ENCODE measurements around the gene ERF.
A peak's percentile ranks its signal among the peaks of the same experiment; 100 is the strongest.
"Not testable (repeated sequence)": the region's sequence is repeated elsewhere in the genome, so short reads cannot be mapped to it uniquely, and the experiment has no call there.

The ERF gene

DNA sequence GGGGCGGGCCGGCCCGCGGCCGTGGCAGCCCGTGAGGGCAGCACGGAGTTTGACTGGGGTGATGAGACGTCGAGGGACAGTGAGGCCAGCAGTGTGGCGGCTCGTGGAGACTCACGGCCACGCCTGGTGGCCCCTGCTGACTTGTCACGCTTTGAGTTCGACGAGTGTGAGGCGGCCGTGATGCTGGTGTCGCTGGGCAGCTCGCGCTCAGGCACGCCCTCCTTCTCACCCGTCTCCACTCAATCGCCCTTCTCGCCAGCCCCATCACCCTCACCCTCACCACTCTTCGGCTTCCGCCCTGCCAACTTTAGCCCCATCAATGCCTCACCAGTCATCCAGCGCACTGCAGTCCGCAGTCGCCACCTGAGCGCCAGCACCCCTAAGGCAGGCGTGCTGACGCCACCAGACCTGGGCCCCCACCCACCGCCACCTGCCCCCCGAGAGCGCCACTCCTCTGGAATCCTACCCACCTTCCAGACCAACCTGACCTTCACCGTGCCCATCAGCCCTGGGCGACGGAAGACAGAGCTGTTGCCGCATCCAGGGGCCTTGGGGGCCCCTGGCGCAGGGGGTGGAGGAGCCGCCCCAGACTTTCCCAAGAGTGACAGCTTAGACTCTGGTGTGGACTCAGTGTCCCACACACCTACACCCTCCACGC, 18.6 kb upstream of the ERF start:
- Mint-ChIP-seq H3K36me3 (peaks cover 58% of the 10 kb centered on the region), H3K27ac (no peak overlapping the region), H3K9me3 (no peaks in the 10 kb centered on the region), H3K4me3 (no peak overlapping the region), H3K4me1 (peaks cover 51% of the 10 kb centered on the region)
- no peak for DNase-seq (ENCODE audit: low spot score in 2 of 2)
- ATAC-seq = no peak

DNA sequence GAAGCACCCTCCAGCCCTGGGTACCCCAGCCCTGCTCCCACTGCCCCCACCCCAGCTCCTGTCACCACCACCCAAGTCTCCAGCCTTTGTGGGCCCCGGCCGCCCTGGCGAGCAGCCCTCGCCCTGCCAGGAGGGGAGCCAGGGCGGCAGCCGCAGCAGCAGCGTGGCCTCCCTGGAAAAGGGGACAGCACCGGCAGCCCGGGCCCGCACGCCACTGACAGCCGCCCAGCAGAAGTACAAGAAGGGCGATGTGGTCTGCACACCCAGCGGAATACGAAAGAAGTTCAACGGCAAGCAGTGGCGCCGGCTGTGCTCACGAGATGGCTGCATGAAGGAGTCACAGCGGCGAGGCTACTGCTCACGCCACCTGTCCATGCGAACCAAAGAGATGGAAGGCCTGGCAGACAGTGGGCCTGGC, 18.1 kb upstream of the ERF start:
- H3K36me3 Mint-ChIP-seq = peaks cover 52% of the 10 kb centered on the region
- no peaks in the 10 kb centered on the region for H3K9me3 Mint-ChIP-seq
- peaks cover 45% of the 10 kb centered on the region for H3K4me1 Mint-ChIP-seq
- no peak overlapping the region for H3K4me3 Mint-ChIP-seq
- no peak for DNase-seq (ENCODE audit: low spot score in 2 of 2)
- H3K27ac Mint-ChIP-seq = no peak overlapping the region
- ATAC-seq = no peak

DNA sequence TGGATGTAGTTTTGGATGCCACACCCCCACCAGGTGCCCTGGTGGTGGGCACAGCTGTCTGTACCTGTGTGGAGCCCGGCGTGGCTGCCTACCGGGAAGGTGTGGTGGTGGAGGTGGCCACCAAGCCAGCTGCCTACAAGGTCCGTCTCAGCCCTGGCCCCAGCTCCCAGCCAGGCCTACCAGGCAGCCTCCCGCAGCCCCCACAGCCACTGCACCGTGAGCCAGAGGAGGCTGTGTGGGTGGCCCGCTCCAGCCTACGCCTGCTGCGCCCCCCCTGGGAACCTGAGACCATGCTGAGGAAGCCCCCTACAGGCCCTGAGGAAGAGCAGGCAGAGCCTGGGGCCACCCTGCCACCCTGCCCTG, 17.6 kb upstream of the ERF start:
- ATAC-seq = no peak
- Mint-ChIP-seq H3K36me3 (peaks cover 47% of the 10 kb centered on the region), H3K9me3 (no peaks in the 10 kb centered on the region), H3K4me3 (no peak overlapping the region), H3K27ac (no peak overlapping the region), H3K4me1 (peaks cover 40% of the 10 kb centered on the region)
- DNase-seq (ENCODE audit: low spot score in 2 of 2) = no peak

DNA sequence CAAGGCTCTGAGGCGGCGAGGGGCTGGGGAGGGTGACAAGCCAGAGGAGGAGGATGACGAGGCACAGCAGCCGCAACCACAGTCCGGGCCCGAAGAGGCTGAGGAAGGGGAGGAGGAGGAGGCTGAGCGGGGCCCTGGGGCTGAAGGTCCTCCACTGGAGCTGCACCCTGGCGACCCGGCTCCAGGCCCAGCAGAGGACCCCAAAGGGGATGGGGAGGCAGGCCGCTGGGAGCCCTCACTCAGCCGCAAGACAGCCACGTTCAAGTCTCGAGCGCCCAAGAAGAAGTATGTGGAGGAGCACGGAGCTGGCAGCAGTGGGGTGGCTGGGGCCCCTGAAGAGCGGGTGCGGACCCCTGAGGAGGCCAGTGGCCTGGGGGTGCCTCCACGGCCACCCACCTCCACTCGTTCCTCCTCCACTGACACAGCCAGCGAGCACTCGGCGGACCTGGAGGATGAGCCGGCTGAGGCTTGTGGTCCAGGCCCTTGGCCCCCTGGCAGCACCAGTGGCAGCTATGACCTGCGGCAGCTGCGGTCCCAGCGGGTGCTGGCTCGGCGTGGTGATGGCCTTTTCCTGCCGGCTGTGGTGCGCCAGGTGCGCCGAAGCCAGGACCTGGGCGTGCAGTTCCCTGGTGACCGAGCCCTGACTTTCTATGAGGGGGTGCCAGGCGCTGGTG, 17.1 kb upstream of the ERF start:
- ATAC-seq = no peak
- no peak overlapping the region for H3K4me3 Mint-ChIP-seq

DNA sequence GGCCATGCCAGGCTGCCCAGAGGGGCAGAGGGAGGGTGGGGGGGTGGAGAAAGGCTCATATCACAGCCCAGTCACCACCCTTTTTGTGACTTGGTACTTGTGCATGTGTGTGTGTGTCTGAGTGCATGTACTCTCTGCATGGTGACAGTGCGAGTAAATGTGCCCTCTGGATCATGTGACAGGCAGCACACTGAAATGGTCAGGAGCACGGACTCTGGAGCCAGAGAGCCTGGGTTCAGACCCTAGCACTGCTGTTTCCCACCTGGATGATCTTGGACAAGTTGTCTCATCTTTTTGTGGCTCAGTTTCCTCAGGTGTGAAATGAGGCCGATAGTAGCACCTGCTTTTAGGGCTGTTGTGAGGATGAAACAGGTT, 16.1 kb upstream of the ERF start:
- no peak overlapping the region for H3K4me3 Mint-ChIP-seq
- peaks cover 40% of the 10 kb centered on the region for H3K36me3 Mint-ChIP-seq
- H3K9me3 Mint-ChIP-seq = no peaks in the 10 kb centered on the region
- H3K4me1 Mint-ChIP-seq = peaks cover 28% of the 10 kb centered on the region
- DNase-seq (ENCODE audit: low spot score in 2 of 2) (no peak), ATAC-seq (no peak)
- H3K27ac Mint-ChIP-seq = no peak overlapping the region

More for the DNA sequence above, 17.1 kb upstream of the ERF start:
- Mint-ChIP-seq H3K4me1 (peaks cover 37% of the 10 kb centered on the region), H3K36me3 (peaks cover 43% of the 10 kb centered on the region), H3K27ac (no peak overlapping the region), H3K9me3 (no peaks in the 10 kb centered on the region)
- DNase-seq (ENCODE audit: low spot score in 2 of 2) = no peak

DNA sequence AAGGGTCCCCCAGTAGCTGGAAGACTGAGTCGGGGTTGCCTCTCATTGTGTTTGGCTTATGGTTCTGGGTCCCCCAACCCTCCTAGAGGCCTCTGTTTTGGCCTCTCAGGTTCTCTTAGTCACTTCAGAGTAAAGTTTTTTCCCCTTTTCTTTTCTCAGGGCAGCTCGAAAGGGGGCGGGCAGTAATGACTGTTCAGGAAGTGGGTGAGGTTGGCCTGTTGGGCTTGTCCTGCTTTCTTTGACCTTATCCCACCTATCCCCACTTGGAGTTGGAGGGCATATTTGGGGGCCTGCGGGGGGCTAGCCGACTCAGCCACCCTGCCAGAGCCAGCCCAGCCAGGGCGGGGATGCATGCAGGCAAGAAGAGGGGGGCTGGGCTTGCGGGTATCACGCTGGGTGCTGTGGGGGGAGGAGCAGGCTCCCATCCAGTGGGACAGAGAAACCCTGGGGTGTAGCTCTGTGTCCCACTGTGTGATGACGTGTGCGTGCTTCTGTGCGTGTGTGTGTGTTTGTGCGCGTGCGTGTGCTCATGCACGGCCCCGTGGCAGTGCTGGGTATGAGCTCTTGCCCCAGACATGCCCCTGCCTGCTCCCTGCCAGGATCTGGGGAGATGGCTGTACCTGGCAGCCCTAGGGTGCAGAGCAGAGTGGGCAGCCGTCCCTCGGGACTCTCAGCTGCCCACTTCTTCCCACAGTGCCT, 15.6 kb upstream of the ERF start:
- no peak overlapping the region for H3K4me3 Mint-ChIP-seq
- H3K27ac Mint-ChIP-seq = no peak overlapping the region
- ATAC-seq (peak; percentile 26), DNase-seq (ENCODE audit: low spot score in 2 of 2) (peak; percentile 58 to 81)
- H3K4me1 Mint-ChIP-seq = peaks cover 22% of the 10 kb centered on the region
- H3K36me3 Mint-ChIP-seq = peaks cover 34% of the 10 kb centered on the region
- no peaks in the 10 kb centered on the region for H3K9me3 Mint-ChIP-seq

DNA sequence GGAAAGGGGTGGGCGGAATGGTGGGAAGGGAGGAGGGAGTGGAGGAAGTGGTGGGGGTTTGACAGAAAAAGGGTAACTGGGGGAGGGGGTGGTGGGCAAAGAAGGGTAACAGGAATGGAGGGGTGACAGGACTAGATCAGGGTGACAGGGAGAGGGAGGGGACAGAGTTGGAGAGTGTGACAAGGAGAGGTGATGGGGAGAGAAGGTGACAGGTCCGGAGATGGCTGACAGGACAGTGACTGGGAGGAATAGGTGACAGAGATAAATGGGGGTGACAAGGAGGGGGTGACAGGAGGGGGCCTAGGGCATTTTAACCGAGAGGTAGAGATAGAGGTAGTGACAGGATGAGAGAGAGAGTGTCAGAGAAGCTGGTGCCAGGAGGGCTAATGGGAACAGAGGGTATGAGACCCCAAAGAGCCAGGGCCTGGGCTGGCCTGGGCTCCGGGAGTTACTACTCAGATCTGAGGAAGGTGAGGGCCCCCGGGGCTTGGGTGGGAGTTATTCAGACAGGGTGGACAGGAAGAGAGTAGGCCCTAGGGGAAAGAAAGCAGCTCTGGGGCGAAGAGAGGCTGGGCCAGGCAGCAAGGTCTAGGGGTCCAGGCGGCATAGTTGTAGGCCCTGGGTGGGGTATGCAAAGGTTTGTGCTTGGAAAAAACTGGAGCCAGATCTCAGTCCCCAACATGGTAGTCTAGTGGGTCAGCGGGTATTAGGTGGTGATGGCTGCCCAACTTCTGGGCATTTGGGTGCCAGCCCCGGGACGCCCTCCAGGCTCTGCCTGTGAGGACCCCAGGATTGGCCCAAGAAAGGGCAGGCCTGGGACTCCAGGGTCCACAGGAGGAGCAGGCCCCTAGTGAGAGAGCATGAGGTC, 14.8 kb upstream of the ERF start:
- peaks cover 26% of the 10 kb centered on the region for H3K36me3 Mint-ChIP-seq
- peaks cover 14% of the 10 kb centered on the region for H3K4me1 Mint-ChIP-seq
- no peak for DNase-seq (ENCODE audit: low spot score in 2 of 2)
- no peak for ATAC-seq
- no peak overlapping the region for H3K4me3 Mint-ChIP-seq
- no peaks in the 10 kb centered on the region for H3K9me3 Mint-ChIP-seq
- no peak overlapping the region for H3K27ac Mint-ChIP-seq

DNA sequence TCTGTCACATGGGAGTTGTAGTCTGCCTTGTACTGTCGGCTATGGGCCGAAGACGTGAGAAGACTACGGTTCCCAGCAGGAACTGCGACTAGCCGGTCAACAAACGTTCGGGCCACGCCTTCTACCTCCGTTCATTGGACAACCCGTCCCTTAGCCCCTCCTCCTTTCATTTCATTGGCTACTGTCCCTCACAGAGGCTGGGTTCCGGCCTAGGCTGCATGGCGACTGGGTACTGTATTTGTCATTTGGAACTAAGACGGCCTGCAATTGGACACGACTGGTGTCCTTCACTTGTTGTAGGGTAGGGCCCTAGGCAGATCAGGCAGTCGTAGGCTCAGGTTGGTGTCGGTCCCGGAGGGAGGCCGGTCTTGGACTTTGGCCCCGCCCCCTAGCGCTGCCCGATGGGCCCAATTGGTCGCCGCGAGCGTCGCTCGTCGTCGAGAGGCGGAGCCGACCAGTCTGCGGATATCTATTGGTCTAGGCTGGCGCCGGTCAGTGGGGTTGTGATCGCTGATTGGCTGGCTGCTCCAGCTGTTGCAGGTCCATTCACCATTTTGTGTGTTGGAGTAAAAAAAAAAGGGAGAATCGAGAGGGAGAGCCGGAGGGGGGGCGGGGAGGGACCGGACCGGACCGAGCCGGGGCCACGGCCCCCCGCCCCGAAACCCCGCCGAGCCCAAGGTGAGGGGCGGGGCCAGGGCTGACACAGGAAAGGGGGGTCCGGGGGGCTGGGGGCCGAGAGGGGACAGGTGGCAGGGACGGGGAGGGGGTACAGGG, 14.0 kb upstream of the ERF start, which contains the start of gene CIC:
TSS of gene CIC (plus strand) at position 549 of the 774 bp plus-strand sequence. CDS start 2,532 bp downstream, outside the sequence.
- Mint-ChIP-seq H3K27ac (no peak within 1 kb of the TSS), H3K4me3 (no peak within 1 kb of the TSS), H3K4me1 (peaks cover 6% of the 10 kb centered on the region), H3K9me3 (no peaks in the 10 kb centered on the region), H3K36me3 (peaks cover 18% of the 10 kb centered on the region)
- DNase-seq (ENCODE audit: low spot score in 2 of 2) = peak; percentile 95 to 99
- ATAC-seq = peak; percentile 90

DNA sequence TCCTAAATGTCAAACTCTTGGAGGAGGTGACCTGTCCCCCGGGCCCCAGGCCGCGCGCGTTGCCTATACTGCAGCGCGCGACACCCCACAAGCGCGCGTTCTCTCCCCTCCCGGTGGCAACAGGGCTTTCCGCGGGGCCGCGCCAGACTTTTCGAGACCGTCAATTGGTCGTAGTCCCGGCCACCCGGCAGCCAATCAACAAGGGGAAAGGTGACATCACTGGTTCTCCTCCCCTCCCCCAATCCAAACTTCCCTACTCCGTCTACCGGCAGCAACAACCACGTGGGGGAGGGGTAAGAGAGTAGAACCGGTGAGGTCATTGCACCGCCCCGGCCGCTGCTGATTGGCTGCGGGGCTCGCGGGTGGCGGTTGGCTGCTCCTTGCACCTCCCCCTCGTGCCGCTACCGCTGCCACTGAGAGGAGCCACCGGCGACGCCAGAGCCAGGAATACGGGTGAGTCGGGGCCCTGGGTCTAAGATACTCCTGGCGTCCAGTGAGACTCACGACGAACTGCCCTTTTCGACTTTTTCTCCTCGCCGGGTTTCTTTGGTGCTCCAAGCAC, 13.3 kb upstream of the ERF start:
- no peak overlapping the region for H3K27ac Mint-ChIP-seq
- H3K36me3 Mint-ChIP-seq = peaks cover 12% of the 10 kb centered on the region
- no peak overlapping the region for H3K4me3 Mint-ChIP-seq
- DNase-seq (ENCODE audit: low spot score in 2 of 2) (peak in 1 of 2 donors; percentile 93), ATAC-seq (peak; percentile 75)
- no peaks in the 10 kb centered on the region for H3K4me1 Mint-ChIP-seq
- H3K9me3 Mint-ChIP-seq = no peaks in the 10 kb centered on the region

DNA sequence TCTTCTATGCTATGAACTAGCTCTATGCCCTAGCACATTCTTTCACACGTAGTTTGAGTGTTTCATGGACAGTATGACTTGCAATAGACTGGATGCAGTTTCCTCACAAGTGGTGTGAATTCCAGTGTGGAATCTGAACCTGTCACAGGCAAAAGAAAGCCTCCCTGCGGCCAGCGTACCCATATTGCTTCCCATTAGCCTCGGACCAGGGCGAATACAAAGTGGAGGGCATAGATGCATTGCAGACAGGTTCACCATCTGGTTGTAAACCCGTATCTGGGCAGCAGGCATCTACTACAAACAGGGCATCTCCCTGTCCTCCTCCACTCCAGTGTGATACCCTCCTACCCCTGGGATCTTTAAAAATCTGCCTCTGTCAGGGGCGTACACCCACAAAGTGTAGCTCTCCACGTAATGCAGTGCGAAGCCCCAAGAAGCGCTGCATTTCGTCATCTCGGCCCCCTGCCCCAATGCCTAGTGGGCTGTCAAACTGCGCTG, 12.8 kb upstream of the ERF start:
- Mint-ChIP-seq H3K4me3 (no peak overlapping the region), H3K27ac (no peak overlapping the region), H3K9me3 (no peaks in the 10 kb centered on the region), H3K4me1 (peaks cover under 1% of the 10 kb centered on the region), H3K36me3 (peaks cover 6% of the 10 kb centered on the region)
- ATAC-seq = no peak
- no peak for DNase-seq (ENCODE audit: low spot score in 2 of 2)

DNA sequence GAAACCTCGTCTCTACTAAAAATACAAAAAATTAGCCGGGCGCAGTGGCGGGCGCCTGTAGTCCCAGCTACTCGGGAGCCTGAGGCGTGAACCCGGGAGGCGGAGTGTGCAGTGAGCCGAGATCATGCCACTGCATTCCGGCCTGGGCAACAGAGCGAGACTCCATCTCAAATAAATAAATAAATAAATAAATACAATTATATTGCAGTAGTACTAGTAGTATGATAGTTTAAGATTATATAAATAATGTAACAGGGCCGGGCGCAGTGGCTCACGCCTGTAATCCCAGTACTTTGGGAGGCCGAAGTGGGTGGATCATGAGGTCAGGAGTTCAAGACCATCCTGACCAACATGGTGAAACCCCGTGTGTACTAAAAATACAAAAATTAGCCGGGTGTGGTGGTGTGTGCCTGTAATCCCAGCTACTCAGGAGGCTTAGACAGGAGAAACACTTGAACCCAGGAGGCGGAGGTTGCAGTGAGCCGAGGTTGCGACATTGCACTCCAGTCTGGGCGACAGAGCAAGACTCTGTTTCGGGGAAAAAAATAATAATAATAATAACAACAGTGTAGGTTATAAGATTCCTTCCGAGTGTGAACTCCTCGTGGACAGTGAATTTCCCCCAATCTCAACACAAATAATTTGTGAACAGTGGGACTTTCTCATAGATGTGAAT, 12.1 kb upstream of the ERF start:
- H3K4me1 Mint-ChIP-seq; H3K9me3 Mint-ChIP-seq; DNase-seq (ENCODE audit: low spot score in 2 of 2); H3K36me3 Mint-ChIP-seq; H3K4me3 Mint-ChIP-seq; ATAC-seq; H3K27ac Mint-ChIP-seq: not testable (repeated sequence)

DNA sequence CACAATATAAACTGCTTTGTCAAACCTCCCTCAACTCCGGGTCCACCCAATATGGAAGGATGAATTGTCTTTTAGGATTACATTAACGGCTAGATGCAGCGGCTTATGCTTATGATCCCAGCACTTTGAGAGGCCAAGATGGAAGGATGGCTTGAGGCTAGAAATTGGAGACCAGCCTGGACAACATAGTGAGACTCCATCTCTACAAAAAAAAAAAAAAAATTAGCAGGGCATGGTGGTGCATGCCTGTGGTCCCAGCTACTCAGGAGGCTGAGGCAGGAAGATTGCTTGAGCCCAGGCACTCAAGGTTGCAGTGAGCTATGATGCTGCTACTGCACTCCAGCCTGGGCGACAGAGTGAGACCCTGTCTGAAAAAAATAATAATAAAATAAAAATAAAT, 11.2 kb upstream of the ERF start:
- peaks cover 12% of the 10 kb centered on the region for H3K4me1 Mint-ChIP-seq
- ATAC-seq; H3K4me3 Mint-ChIP-seq; H3K9me3 Mint-ChIP-seq; H3K27ac Mint-ChIP-seq; H3K36me3 Mint-ChIP-seq; DNase-seq (ENCODE audit: low spot score in 2 of 2): not testable (repeated sequence)

DNA sequence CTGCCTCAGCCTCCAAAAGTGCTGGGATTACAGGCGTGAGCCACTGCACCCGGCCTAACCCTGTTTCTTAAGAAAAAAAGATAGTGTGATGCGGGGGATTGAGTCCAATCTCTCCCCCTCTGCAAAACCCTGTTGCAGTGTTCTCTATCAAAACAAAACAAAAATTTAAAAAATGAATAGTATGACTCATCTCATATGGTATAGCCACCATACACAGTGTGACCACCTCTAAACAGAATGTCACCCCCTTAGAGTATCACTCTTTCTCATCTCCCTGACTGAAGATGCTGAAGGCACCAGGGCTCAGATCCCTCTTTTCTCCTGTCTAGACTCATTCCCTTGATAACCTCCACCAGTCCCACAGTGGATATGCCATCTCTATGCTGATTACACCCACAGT, 6.8 kb upstream of the ERF start:
- no peak overlapping the region for H3K4me3 Mint-ChIP-seq
- peak overlapping the region; percentile 72 for H3K27ac Mint-ChIP-seq
- no peaks in the 10 kb centered on the region for H3K9me3 Mint-ChIP-seq
- H3K36me3 Mint-ChIP-seq = no peaks in the 10 kb centered on the region
- ATAC-seq (peak; percentile 87), DNase-seq (ENCODE audit: low spot score in 2 of 2) (no peak)
- peaks cover 12% of the 10 kb centered on the region for H3K4me1 Mint-ChIP-seq

DNA sequence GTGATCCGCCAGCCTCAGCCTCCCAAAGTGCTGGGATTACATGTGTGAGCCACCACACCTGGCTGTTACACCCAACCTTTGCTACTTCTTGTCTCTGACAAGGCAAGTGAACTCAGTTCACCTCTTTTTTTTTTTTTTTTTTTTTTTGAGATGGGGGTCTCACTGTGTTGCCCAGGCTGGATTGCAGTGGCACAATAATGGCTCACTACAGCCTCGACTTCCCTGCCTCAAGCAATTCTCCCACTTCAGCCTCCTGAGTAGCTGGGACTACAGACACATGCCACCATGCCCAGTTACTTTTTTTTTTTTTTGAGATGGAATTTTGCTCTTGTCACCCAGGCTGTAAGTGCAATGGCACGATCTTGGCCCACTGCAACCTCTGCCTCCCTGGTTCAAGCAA, 2.9 kb upstream of the ERF start:
- DNase-seq (ENCODE audit: low spot score in 2 of 2); H3K4me3 Mint-ChIP-seq; H3K27ac Mint-ChIP-seq; H3K9me3 Mint-ChIP-seq; ATAC-seq; H3K36me3 Mint-ChIP-seq: not testable (repeated sequence)
- H3K4me1 Mint-ChIP-seq = peaks cover 29% of the 10 kb centered on the region

Measured in stimulated activated effector memory CD8-positive, alpha-beta T cell treated with anti-CD3 and anti-CD28 coated beads, Interleukin-12 subunit alpha, Interleukin-12 subunit beta, amount 100 ng/mL, for 72 hours (primary cell).